Cardiac muscle cell (in vitro differentiated cells and primary cell): ENCODE results near the gene IGSF21. TPM values are rescaled to one million over a fixed set of nuclear protein-coding genes. Genes with fewer than 3 reads are reported as not detected.

Experiments
- DNase-seq, 2 donors: peaks; one replicate each; pipeline versions ENCODE4 v3.0.0 to v3.0.0-alpha.2; 2010 to 2017; ENCODE audit warnings: low read depth in 1 of 2, low spot score in 1 of 2
- H3K27ac ChIP-seq: fragments of 200-600 bp; sonication (generic); 2 replicates; pipeline ENCODE4 v1.5.1; 2016
- H3K27me3 ChIP-seq: fragments of 200-600 bp; sonication (generic); 2 replicates; pipeline ENCODE4 v1.6.0; 2016; ENCODE audit warnings: control low read depth
- H3K36me3 ChIP-seq: fragments of 200-600 bp; sonication (generic); 2 replicates; pipeline ENCODE4 v1.5.1; 2016; ENCODE audit warnings: control low read depth
- H3K4me1 ChIP-seq: fragments of 200-600 bp; sonication (generic); 2 replicates; pipeline ENCODE4 v1.8.1; 2017; ENCODE audit warnings: low read depth, mild to moderate bottlenecking, mixed run types
- H3K4me3 ChIP-seq: fragments of 200-600 bp; sonication (generic); 2 replicates; pipeline ENCODE4 v1.5.1; 2016; ENCODE audit warnings: mild to moderate bottlenecking
- H3K9me3 ChIP-seq: fragments of 200-600 bp; sonication (generic); 2 replicates; pipeline ENCODE4 v1.5.1; 2017; ENCODE audit warnings: low read depth, mild to moderate bottlenecking, control low read depth
- CTCF ChIP-seq: IDR thresholded peaks from 2 replicates; pipeline ENCODE4 v1.5.1; 2012; ENCODE audit warnings: low read depth, mild to moderate bottlenecking, low read length
- polyA plus RNA-seq: library from polyadenylated mRNA; unstranded; fragments of >200 nt; fragmentation: Nextera tagmentation; extraction: Ambion mirVana; gene quantifications from 2 replicates; pipeline ENCODE4 v1.2.1, GENCODE V29; 2016
- total RNA-seq: library from RNA; depleted of rRNA; stranded (reverse); fragments of >200 nt; gene quantifications from 2 replicates; pipeline ENCODE4 v1.2.3, GENCODE V29; 2016

Gene IGSF21
- total and polyA plus RNA-seq, 2 experiments from 2014 or later = 0.06 TPM; not detected in 1

- H3K9me3 ChIP-seq = no peaks in the 10 kb centered on the region
- H3K27me3 ChIP-seq = peaks cover 84% of the 10 kb centered on the region
- no peaks in the 10 kb centered on the region for H3K4me1 ChIP-seq
- H3K36me3 ChIP-seq = no peaks in the 10 kb centered on the region
- no peak overlapping the region for H3K4me3 ChIP-seq
- TF ChIP-seq CTCF = no peak
- no peak overlapping the region for H3K27ac ChIP-seq
- no peak for DNase-seq
These were observed 3.7 kb upstream of the IGSF21 start for GRCh38 chr1:18103788-18104421.

- peak in 1 of 2 donors; percentile 15 for DNase-seq
- peaks cover 86% of the 10 kb centered on the region for H3K27me3 ChIP-seq
These were observed 3.0 kb upstream of the IGSF21 start for GRCh38 chr1:18104546-18105100.

GRCh38 chr1:18105196-18105595, 2.4 kb upstream of the IGSF21 start:
- TF ChIP-seq CTCF = no peak
- H3K36me3 ChIP-seq = no peaks in the 10 kb centered on the region
- peaks cover 88% of the 10 kb centered on the region for H3K27me3 ChIP-seq
- H3K27ac ChIP-seq = no peak overlapping the region
- DNase-seq = no peak
- H3K4me1 ChIP-seq = no peaks in the 10 kb centered on the region
- H3K9me3 ChIP-seq = no peaks in the 10 kb centered on the region
- H3K4me3 ChIP-seq = no peak overlapping the region

More at GRCh38 chr1:18104546-18105100, 3.0 kb upstream of the IGSF21 start:
- H3K36me3 ChIP-seq = no peaks in the 10 kb centered on the region
- no peak overlapping the region for H3K27ac ChIP-seq
- TF ChIP-seq CTCF = no peak
- no peaks in the 10 kb centered on the region for H3K9me3 ChIP-seq
- no peak overlapping the region for H3K4me3 ChIP-seq
- no peaks in the 10 kb centered on the region for H3K4me1 ChIP-seq

GRCh38 chr1:18108299-18109057, 880 bp downstream of the IGSF21 start:
- Histone ChIP-seq H3K4me3 (peak overlapping the region; percentile 24), H3K27me3 (peaks cover 93% of the 10 kb centered on the region), H3K36me3 (no peaks in the 10 kb centered on the region), H3K9me3 (no peaks in the 10 kb centered on the region), H3K27ac (no peak overlapping the region), H3K4me1 (peaks cover 4% of the 10 kb centered on the region)
- DNase-seq = no peak
- TF ChIP-seq CTCF = no peak

- DNase-seq = no peak
- Histone ChIP-seq H3K36me3 (no peaks in the 10 kb centered on the region), H3K4me1 (peaks cover 4% of the 10 kb centered on the region), H3K4me3 (no peak overlapping the region), H3K27ac (no peak overlapping the region), H3K9me3 (no peaks in the 10 kb centered on the region), H3K27me3 (peaks cover 97% of the 10 kb centered on the region)
- no peak for TF ChIP-seq CTCF
These were observed 1.6 kb downstream of the IGSF21 start for GRCh38 chr1:18109058-18109755.
